OCI-LY1 (cell line): ENCODE results near the gene YPEL4.

Experiments
- H2AFZ ChIP-seq: fragments of 200-600 bp; sonication (generic), shearing (Covaris generic); 2 replicates; pipeline ENCODE4 v1.6.0; 2014; ENCODE audit warnings: antibody characterized with exemption, mild to moderate bottlenecking, low read length
- H3F3A ChIP-seq: fragments of 200-600 bp; sonication (generic), shearing (Covaris generic); 2 replicates; pipeline ENCODE4 v1.6.0; 2014; ENCODE audit warnings: mild to moderate bottlenecking, antibody characterized with exemption, low read length, moderate library complexity; ENCODE audit not compliant: insufficient read depth
- H3K27ac ChIP-seq: fragments of 200-600 bp; sonication (generic); 2 replicates; pipeline ENCODE4 v1.5.1; 2014; ENCODE audit warnings: low read length, mixed run types, mild to moderate bottlenecking, low read depth; ENCODE audit not compliant: poor library complexity, severe bottlenecking
- H3K27me3 ChIP-seq: fragments of 200-600 bp; sonication (generic); 2 replicates; pipeline ENCODE4 v1.6.0; 2014; ENCODE audit warnings: antibody characterized with exemption, mild to moderate bottlenecking, low read length, moderate library complexity; ENCODE audit not compliant: insufficient read depth
- H3K36me3 ChIP-seq: fragments of 200-600 bp; sonication (generic); 2 replicates; pipeline ENCODE4 v1.6.1; 2014; ENCODE audit warnings: mild to moderate bottlenecking, antibody characterized with exemption, low read length, moderate library complexity, mixed read lengths; ENCODE audit not compliant: insufficient read depth
- H3K4me1 ChIP-seq: fragments of 200-600 bp; sonication (generic); 2 replicates; pipeline ENCODE4 v1.5.1; 2014; ENCODE audit warnings: mild to moderate bottlenecking, low read length, moderate library complexity; ENCODE audit not compliant: insufficient read depth, severe bottlenecking
- H3K4me2 ChIP-seq: fragments of 200-600 bp; sonication (generic), shearing (Covaris generic); 2 replicates; pipeline ENCODE4 v1.6.1; 2014; ENCODE audit warnings: low read length
- H3K4me3 ChIP-seq: fragments of 200-600 bp; sonication (generic); 2 replicates; pipeline ENCODE4 v1.5.1; 2014; ENCODE audit warnings: low read length, low read depth, mild to moderate bottlenecking, mixed read lengths; ENCODE audit not compliant: poor library complexity, severe bottlenecking
- H3K79me2 ChIP-seq: fragments of 200-600 bp; shearing (Covaris generic); 2 replicates; pipeline ENCODE4 v1.6.1; 2016; ENCODE audit warnings: mixed run types, low read length, mixed read lengths; ENCODE audit not compliant: insufficient read depth
- H3K9ac ChIP-seq: fragments of 200-600 bp; sonication (generic), shearing (Covaris generic); 2 replicates; pipeline ENCODE4 v1.6.1; 2014; ENCODE audit warnings: mild to moderate bottlenecking, low read length, mixed read lengths
- H3K9me2 ChIP-seq: fragments of 200-600 bp; sonication (generic), shearing (Covaris generic); 2 replicates; pipeline ENCODE4 v1.6.1; 2014; ENCODE audit warnings: low read depth, mild to moderate bottlenecking, low read length, mixed read lengths
- H3K9me3 ChIP-seq: fragments of 200-600 bp; shearing (Covaris generic); 2 replicates; pipeline ENCODE4 v1.6.1; 2014; ENCODE audit warnings: low read length, mixed read lengths
- H4K20me1 ChIP-seq: fragments of 200-600 bp; sonication (generic), shearing (Covaris generic); 2 replicates; pipeline ENCODE4 v1.6.0; 2016; ENCODE audit warnings: mild to moderate bottlenecking, low read length; ENCODE audit not compliant: insufficient read depth
- CTCF ChIP-seq: fragments of 200-600 bp; sonication (generic), shearing (Covaris generic); IDR thresholded peaks from 2 replicates; pipeline ENCODE4 v1.5.1; 2017; ENCODE audit warnings: mild to moderate bottlenecking, antibody characterized with exemption, low read length, moderate library complexity, mixed read lengths
- EZH2 ChIP-seq: fragments of 200-600 bp; sonication (generic), shearing (Covaris generic); IDR thresholded peaks from 2 replicates; pipeline ENCODE4 v1.8.0; 2017; ENCODE audit warnings: borderline replicate concordance, mixed run types, mild to moderate bottlenecking, antibody characterized with exemption, low read length, moderate library complexity, mixed read lengths

YPEL4 gene

GRCh38 chr11:57681168-57681567 is 31.5 kb upstream of the YPEL4 start:
- Histone ChIP-seq H3K9me3 (no peaks in the 10 kb centered on the region), H3K9me2 (no peaks in the 10 kb centered on the region), H3K4me1 (no peaks in the 10 kb centered on the region), H3K36me3 (peaks cover 85% of the 10 kb centered on the region), H3K4me2 (no peak overlapping the region), H3K79me2 (peaks cover 27% of the 10 kb centered on the region), H2AFZ (no peak overlapping the region), H3F3A (no peaks in the 10 kb centered on the region), H3K4me3 (no peak overlapping the region), H3K27ac (no peak overlapping the region), H3K9ac (no peak overlapping the region), H4K20me1 (no peaks in the 10 kb centered on the region), H3K27me3 (no peaks in the 10 kb centered on the region)
- TF ChIP-seq CTCF (no peak), EZH2 (no peak)

GRCh38 chr11:57680552-57680874 is 30.8 kb upstream of the YPEL4 start:
- Histone ChIP-seq H3K36me3 (peaks cover 86% of the 10 kb centered on the region), H3K9me2 (no peaks in the 10 kb centered on the region), H3K9ac (no peak overlapping the region), H3K4me2 (no peak overlapping the region), H3K27me3 (no peaks in the 10 kb centered on the region), H3K4me1 (no peaks in the 10 kb centered on the region), H3K4me3 (no peak overlapping the region), H3K27ac (no peak overlapping the region), H4K20me1 (no peaks in the 10 kb centered on the region), H3K79me2 (peaks cover 33% of the 10 kb centered on the region), H2AFZ (no peak overlapping the region), H3F3A (no peaks in the 10 kb centered on the region), H3K9me3 (no peaks in the 10 kb centered on the region)
- TF ChIP-seq EZH2 (no peak), CTCF (no peak)

- Histone ChIP-seq H3K9me2 (no peaks in the 10 kb centered on the region), H3K4me1 (no peaks in the 10 kb centered on the region), H3F3A (no peaks in the 10 kb centered on the region), H3K27ac (no peak overlapping the region), H3K79me2 (peaks cover 44% of the 10 kb centered on the region), H3K36me3 (peaks cover 86% of the 10 kb centered on the region), H3K4me3 (no peak overlapping the region), H2AFZ (no peak overlapping the region), H3K4me2 (no peak overlapping the region), H4K20me1 (no peaks in the 10 kb centered on the region), H3K9me3 (no peaks in the 10 kb centered on the region), H3K9ac (no peak overlapping the region), H3K27me3 (no peaks in the 10 kb centered on the region)
- no peak for TF ChIP-seq CTCF
- no peak for TF ChIP-seq EZH2
Observed at GRCh38 chr11:57679396-57679795, 29.7 kb upstream of the YPEL4 start.
